HFFc6 (cell line): ENCODE results near the gene TMUB1. TPM values are rescaled to one million over a fixed set of nuclear protein-coding genes. Genes with fewer than 3 reads are reported as not detected.

Experiments
- DNase-seq: peaks from one replicate; pipeline ENCODE4 v3.0.0-alpha.2; 2018
- H3K27ac Mint-ChIP-seq: 2 replicates; pipeline ENCODE4 v1.8.0; 2020; ENCODE audit warnings: mild to moderate bottlenecking, mixed read lengths
- H3K27me3 Mint-ChIP-seq: 2 replicates; pipeline ENCODE4 v1.8.0; 2021; ENCODE audit warnings: mild to moderate bottlenecking, moderate library complexity, mixed read lengths; ENCODE audit not compliant: insufficient read depth
- H3K36me3 Mint-ChIP-seq: 2 replicates; pipeline ENCODE4 v1.8.0; 2021; ENCODE audit warnings: low read depth, mixed read lengths
- H3K4me1 Mint-ChIP-seq: 2 replicates; pipeline ENCODE4 v1.8.0; 2020; ENCODE audit warnings: low read depth, mixed read lengths
- H3K4me3 Mint-ChIP-seq: 2 replicates; pipeline ENCODE4 v1.8.0; 2020; ENCODE audit warnings: mild to moderate bottlenecking, moderate library complexity, mixed read lengths
- H3K9me3 Mint-ChIP-seq: 2 replicates; pipeline ENCODE4 v1.8.0; 2020; ENCODE audit warnings: mild to moderate bottlenecking, mixed read lengths
- total RNA-seq, 6 experiments: library from RNA; stranded (reverse); fragmentation: NEBNext Ultra II Directional; extraction: Animal tissue kit (Norgen Biotek cat#: 25700); gene quantifications; 2 replicates in 1 of 6; 3 replicates in 5 of 6; pipeline ENCODE4 v1.2.3, GENCODE V29; 2021
- TF ChIP-seq, protein P1 (sequence below): fragments of 200-600 bp; sonication (generic); IDR thresholded peaks from 2 replicates; pipeline ENCODE4 v1.5.0; 2021; ENCODE audit warnings: antibody characterized with exemption, mild to moderate bottlenecking

Gene TMUB1
- total RNA-seq, 6 experiments from 2014 or later: 44.0 to 57.8 (median 51.9) TPM

DNA sequence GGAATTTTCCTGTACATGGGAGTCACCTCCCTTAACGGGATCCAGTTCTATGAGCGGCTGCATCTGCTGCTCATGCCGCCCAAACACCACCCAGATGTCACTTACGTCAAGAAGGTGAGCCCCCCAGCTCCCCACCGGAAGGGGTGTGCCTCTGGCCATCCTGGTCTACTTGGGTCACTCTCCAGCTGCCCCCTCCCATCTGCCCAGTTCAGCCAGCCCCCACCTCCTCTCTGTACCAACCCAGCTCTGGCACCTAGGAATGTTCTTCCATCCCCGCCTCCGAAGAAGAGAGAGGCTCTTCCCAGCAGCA lies 7.7 kb downstream of the TMUB1 start:
- Mint-ChIP-seq H3K36me3 (peaks cover 19% of the 10 kb centered on the region; the same call in 1 of the 2 replicates), H3K27ac (no peak overlapping the region), H3K27me3 (peaks cover 3% of the 10 kb centered on the region), H3K4me1 (peaks cover 23% of the 10 kb centered on the region), H3K4me3 (no peak overlapping the region), H3K9me3 (no peaks in the 10 kb centered on the region)
- TF ChIP-seq, protein P1, sequence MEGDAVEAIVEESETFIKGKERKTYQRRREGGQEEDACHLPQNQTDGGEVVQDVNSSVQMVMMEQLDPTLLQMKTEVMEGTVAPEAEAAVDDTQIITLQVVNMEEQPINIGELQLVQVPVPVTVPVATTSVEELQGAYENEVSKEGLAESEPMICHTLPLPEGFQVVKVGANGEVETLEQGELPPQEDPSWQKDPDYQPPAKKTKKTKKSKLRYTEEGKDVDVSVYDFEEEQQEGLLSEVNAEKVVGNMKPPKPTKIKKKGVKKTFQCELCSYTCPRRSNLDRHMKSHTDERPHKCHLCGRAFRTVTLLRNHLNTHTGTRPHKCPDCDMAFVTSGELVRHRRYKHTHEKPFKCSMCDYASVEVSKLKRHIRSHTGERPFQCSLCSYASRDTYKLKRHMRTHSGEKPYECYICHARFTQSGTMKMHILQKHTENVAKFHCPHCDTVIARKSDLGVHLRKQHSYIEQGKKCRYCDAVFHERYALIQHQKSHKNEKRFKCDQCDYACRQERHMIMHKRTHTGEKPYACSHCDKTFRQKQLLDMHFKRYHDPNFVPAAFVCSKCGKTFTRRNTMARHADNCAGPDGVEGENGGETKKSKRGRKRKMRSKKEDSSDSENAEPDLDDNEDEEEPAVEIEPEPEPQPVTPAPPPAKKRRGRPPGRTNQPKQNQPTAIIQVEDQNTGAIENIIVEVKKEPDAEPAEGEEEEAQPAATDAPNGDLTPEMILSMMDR: no peak
- no peak for DNase-seq

DNA sequence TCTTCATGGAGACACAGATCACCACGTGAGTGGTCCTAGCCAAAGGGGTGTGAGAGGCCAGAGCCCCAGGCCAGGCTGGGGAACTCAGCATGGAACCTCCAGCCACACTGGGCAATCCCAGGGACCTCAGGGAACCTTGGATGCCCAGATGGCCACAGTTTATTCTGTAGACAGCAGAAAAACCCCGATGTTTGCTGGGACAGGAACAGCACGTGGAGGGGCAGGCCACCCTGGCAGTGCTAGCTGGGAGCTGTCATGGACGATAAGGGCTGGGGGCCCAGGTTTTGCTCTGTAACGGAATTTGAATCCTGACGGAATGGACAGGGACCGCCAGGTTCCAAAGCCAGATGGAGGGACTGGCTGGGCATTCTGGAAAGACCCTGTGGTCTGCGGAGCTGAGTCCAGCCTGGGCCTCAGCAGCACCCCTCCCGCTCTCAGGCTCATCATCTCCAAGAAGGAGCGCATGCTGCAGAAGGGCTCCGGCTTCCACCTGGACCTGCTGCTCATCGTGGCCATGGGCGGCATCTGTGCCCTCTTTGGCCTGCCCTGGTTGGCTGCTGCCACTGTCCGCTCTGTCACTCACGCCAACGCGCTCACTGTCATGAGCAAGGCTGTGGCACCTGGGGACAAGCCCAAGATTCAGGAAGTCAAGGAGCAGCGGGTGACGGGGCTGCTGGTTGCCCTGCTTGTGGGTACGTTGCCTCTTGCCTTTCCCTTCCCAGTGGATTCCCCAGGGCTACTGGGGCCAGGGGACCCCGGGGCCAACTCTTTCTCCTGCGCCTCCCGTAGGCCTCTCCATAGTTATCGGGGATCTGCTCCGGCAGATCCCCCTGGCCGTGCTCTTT lies 8.3 kb downstream of the TMUB1 start:
- TF ChIP-seq, protein P1: no peak
- peaks cover 19% of the 10 kb centered on the region; the same call in 1 of the 2 replicates for H3K36me3 Mint-ChIP-seq
- H3K27me3 Mint-ChIP-seq: peaks cover 2% of the 10 kb centered on the region
- H3K9me3 Mint-ChIP-seq: no peaks in the 10 kb centered on the region
- no peak overlapping the region for H3K4me3 Mint-ChIP-seq
- H3K27ac Mint-ChIP-seq: no peak overlapping the region
- no peak for DNase-seq
- H3K4me1 Mint-ChIP-seq: peaks cover 22% of the 10 kb centered on the region

DNA sequence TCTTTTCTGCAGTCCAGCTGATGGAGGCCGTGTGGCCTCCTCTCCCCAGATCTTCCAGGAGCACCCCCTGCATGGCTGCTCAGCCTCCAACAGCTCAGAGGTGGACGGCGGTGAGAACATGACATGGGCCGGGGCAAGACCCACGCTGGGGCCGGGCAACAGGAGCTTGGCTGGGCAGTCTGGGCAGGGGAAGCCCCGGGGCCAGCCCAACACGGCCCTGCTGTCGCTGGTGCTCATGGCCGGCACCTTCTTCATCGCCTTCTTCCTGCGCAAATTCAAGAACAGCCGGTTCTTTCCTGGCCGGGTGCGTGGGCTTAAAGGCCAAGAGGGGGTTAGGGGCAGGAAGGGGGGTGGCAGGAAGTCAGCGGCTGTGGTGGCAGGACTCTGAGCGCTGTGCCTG lies 9.3 kb downstream of the TMUB1 start:
- TF ChIP-seq, protein P1: no peak
- Mint-ChIP-seq H3K27me3 (no peaks in the 10 kb centered on the region; the same call in 1 of the 2 replicates), H3K4me3 (no peak overlapping the region), H3K4me1 (peaks cover 13% of the 10 kb centered on the region), H3K36me3 (peaks cover 19% of the 10 kb centered on the region; the same call in 1 of the 2 replicates), H3K9me3 (no peaks in the 10 kb centered on the region), H3K27ac (peak overlapping the region; percentile 48; the same call in 1 of the 2 replicates)
- no peak for DNase-seq

DNA sequence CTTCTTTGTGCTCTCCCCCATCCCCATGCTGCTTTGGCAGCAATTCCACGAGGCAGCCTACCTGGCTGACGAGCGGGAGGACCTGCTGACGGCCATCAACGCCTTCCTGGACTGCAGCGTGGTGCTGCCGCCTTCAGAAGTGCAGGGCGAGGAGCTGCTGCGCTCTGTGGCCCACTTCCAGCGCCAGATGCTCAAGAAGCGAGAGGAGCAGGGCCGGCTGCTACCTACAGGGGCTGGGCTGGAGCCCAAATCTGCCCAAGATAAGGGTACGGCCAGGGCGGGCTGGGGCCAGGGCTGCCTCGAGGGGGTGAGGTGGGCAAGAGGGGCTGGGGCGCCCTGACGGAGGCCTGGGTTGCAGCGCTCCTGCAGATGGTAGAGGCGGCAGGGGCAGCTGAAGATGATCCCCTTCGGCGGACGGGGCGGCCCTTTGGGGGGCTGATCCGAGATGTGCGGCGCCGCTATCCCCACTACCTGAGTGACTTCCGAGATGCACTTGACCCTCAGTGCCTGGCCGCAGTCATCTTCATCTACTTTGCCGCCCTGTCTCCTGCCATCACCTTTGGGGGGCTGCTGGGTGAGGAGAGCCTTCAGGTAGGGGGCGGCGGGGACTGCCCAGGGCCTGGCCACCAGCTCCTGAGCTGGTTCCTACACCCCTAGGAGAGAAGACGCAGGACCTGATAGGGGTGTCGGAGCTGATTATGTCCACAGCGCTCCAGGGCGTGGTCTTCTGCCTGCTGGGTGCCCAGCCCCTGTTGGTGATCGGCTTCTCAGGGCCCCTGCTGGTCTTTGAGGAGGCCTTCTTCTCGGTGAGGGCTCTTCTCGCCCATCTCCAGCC lies 12.0 kb downstream of the TMUB1 start:
- peaks cover 9% of the 10 kb centered on the region; the same call in 1 of the 2 replicates for H3K4me1 Mint-ChIP-seq
- H3K27me3 Mint-ChIP-seq: peaks cover 1% of the 10 kb centered on the region; the same call in 1 of the 2 replicates
- peaks cover 25% of the 10 kb centered on the region; the same call in 1 of the 2 replicates for H3K36me3 Mint-ChIP-seq
- TF ChIP-seq, protein P1: no peak
- H3K27ac Mint-ChIP-seq: no peak overlapping the region
- no peaks in the 10 kb centered on the region for H3K9me3 Mint-ChIP-seq
- no peak overlapping the region for H3K4me3 Mint-ChIP-seq
- no peak for DNase-seq

DNA sequence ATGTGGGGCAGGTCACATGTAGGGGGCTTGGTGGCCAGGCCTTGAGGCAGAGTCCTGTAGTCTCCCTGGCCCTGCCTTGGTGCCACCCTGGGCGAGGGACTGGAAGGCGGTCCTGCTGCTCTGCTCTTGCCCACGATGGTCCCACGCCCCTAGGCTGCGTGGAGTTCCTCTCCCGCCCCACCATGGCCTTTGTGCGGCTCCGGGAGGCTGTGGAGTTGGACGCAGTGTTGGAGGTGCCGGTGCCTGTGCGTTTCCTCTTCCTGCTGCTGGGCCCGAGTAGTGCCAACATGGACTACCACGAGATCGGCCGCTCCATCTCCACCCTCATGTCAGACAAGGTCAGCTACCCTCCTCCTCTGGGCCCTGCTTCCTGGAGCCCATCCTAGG lies 12.7 kb downstream of the TMUB1 start:
- TF ChIP-seq, protein P1: no peak
- no peaks in the 10 kb centered on the region for H3K9me3 Mint-ChIP-seq
- DNase-seq: no peak
- H3K4me1 Mint-ChIP-seq: peaks cover 9% of the 10 kb centered on the region; the same call in 1 of the 2 replicates
- H3K27me3 Mint-ChIP-seq: peaks cover 1% of the 10 kb centered on the region; the same call in 1 of the 2 replicates
- H3K27ac Mint-ChIP-seq: no peak overlapping the region
- peaks cover 18% of the 10 kb centered on the region; the same call in 1 of the 2 replicates for H3K36me3 Mint-ChIP-seq
- no peak overlapping the region for H3K4me3 Mint-ChIP-seq
